Measurements from ENCODE around the gene CACYBP. TPM values are rescaled to one million over a fixed set of nuclear protein-coding genes. Genes with fewer than 3 reads are reported as not detected.

Gene CACYBP
- total RNA-seq, 2 donors from 2014 or later = 289 to 427 TPM

GRCh38 chr1:175045097-175045496 lies 45.4 kb downstream of the CACYBP start:
- H3K27me3 Mint-ChIP-seq = peaks cover 30% of the 10 kb centered on the region
- H3K36me3 Mint-ChIP-seq (ENCODE audit: low read depth) = no peaks in the 10 kb centered on the region
- no peaks in the 10 kb centered on the region for H3K9me3 Mint-ChIP-seq
- no peak overlapping the region for H3K27ac Mint-ChIP-seq
- ATAC-seq (replicated peaks) = no peak
- no peaks in the 10 kb centered on the region for H3K4me1 Mint-ChIP-seq
- H3K4me3 Mint-ChIP-seq = no peak overlapping the region

GRCh38 chr1:175045519-175045918 lies 45.8 kb downstream of the CACYBP start:
- no peak overlapping the region for H3K27ac Mint-ChIP-seq
- H3K4me3 Mint-ChIP-seq = no peak overlapping the region
- peaks cover 30% of the 10 kb centered on the region for H3K27me3 Mint-ChIP-seq
- ATAC-seq (replicated peaks) = no peak
- no peaks in the 10 kb centered on the region for H3K36me3 Mint-ChIP-seq (ENCODE audit: low read depth)
- no peaks in the 10 kb centered on the region for H3K4me1 Mint-ChIP-seq
- H3K9me3 Mint-ChIP-seq = no peaks in the 10 kb centered on the region

GRCh38 chr1:175050992-175051391 lies 51.2 kb downstream of the CACYBP start:
- Mint-ChIP-seq H3K36me3 (ENCODE audit: low read depth) (no peaks in the 10 kb centered on the region), H3K27me3 (peaks cover 55% of the 10 kb centered on the region), H3K27ac (no peak overlapping the region), H3K9me3 (no peaks in the 10 kb centered on the region), H3K4me3 (no peak overlapping the region), H3K4me1 (no peaks in the 10 kb centered on the region)
- no peak for ATAC-seq (replicated peaks)

DNA sequence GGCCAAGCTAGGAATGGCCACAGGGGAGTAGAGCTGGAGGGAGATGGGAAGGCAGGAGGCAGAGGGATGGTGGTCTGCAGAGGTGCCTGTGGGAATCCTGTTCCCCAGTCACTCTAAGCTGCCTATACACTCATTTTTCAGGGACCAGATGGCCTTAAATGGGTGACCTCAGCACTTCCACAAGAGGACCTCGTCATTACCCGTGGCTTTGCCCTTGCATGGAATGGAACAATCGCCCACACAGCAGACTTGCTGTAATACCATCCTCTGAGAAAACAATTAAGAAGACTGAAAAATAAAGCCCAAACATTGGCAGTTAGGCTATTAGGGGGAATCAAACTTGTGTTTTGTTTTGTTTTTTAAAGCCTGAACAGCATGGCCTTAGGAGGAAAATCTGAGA lies 55.0 kb downstream of the CACYBP start:
- no peak overlapping the region for H3K4me3 Mint-ChIP-seq
- ATAC-seq (replicated peaks) = no peak

More for the DNA sequence above, 55.0 kb downstream of the CACYBP start:
- H3K27me3 Mint-ChIP-seq = peaks cover 42% of the 10 kb centered on the region
- H3K27ac Mint-ChIP-seq = no peak overlapping the region
- no peaks in the 10 kb centered on the region for H3K36me3 Mint-ChIP-seq (ENCODE audit: low read depth)
- no peaks in the 10 kb centered on the region for H3K4me1 Mint-ChIP-seq
- peaks cover 5% of the 10 kb centered on the region for H3K9me3 Mint-ChIP-seq

Other genes starting within 250 kb of the CACYBP start
- 10 to 100 TPM; 25.0 to 31.5 TPM for gene MRPS14, start 23.5 kb downstream of the CACYBP start, total RNA-seq
- not detected for gene TNN, start 67.9 kb downstream of the CACYBP start, total RNA-seq
- gene KIAA0040, start 192.8 kb downstream of the CACYBP start, total RNA-seq = 10 to 100 TPM; 34.8 to 39.4 TPM

All from activated T-helper 17 cell treated with anti-CD3 and anti-CD28 coated beads, Interleukin-2, amount 50 U/mL, for 72 hours (primary cell).